ENCODE data around the gene SHROOM4. TPM values are rescaled to one million over a fixed set of nuclear protein-coding genes. Genes with fewer than 3 reads are reported as not detected.

Gene SHROOM4
- total RNA-seq, 1 donor from 2014 or later: 25.3 TPM

- Histone ChIP-seq H3K27me3 (no peaks in the 10 kb centered on the region), H3K9me3 (no peaks in the 10 kb centered on the region), H3K4me3 (no peak overlapping the region), H3K27ac (peak overlapping the region; percentile 20 to 36), H3K36me3 (no peaks in the 10 kb centered on the region), H3K4me1 (peaks cover 0 to 7% of the 10 kb centered on the region in 2 donors)
- intact Hi-C loops (cut with DNase I): loop anchor here (5.0 kb wide), 1 partner anchor 104 kb away; the partner anchor contains the start of gene SHROOM4
- TF ChIP-seq CTCF (IDR thresholded peaks at IDR 0.05): no peak
- DNase-seq (ENCODE audit: low spot score in 2 of 2): no peak
Observed at GRCh38 chrX:50707955-50708699, 105.9 kb downstream of the SHROOM4 start.

GRCh38 chrX:50707405-50707804 lies 106.6 kb downstream of the SHROOM4 start:
- H3K4me3 ChIP-seq: no peak overlapping the region
- TF ChIP-seq CTCF (IDR thresholded peaks at IDR 0.05): no peak
- intact Hi-C loops (cut with DNase I): loop anchor here (5.0 kb wide), 1 partner anchor 105 kb away; the partner anchor contains the start of gene SHROOM4
- peak overlapping the region in 1 of 2 donors; percentile 20 for H3K27ac ChIP-seq
- peaks cover 0 to 7% of the 10 kb centered on the region in 2 donors for H3K4me1 ChIP-seq
- no peaks in the 10 kb centered on the region for H3K9me3 ChIP-seq
- H3K27me3 ChIP-seq: no peaks in the 10 kb centered on the region
- DNase-seq (ENCODE audit: low spot score in 2 of 2): no peak
- H3K36me3 ChIP-seq: no peaks in the 10 kb centered on the region

- DNase-seq (ENCODE audit: low spot score in 2 of 2): no peak
- intact Hi-C loops (cut with DNase I): loop anchor here (5.0 kb wide), 1 partner anchor 107 kb away; the partner anchor contains the start of gene SHROOM4
- Histone ChIP-seq H3K4me3 (no peak overlapping the region), H3K4me1 (peaks cover 0 to 7% of the 10 kb centered on the region in 2 donors), H3K36me3 (no peaks in the 10 kb centered on the region), H3K27ac (no peak overlapping the region), H3K9me3 (no peaks in the 10 kb centered on the region), H3K27me3 (no peaks in the 10 kb centered on the region)
- no peak for TF ChIP-seq CTCF (IDR thresholded peaks at IDR 0.05)
Observed at GRCh38 chrX:50705042-50705441, 109.0 kb downstream of the SHROOM4 start.

- Histone ChIP-seq H3K4me1 (peaks cover 0 to 7% of the 10 kb centered on the region in 2 donors), H3K9me3 (no peaks in the 10 kb centered on the region), H3K27ac (peak overlapping the region; percentile 54 to 58), H3K4me3 (no peak overlapping the region), H3K27me3 (no peaks in the 10 kb centered on the region), H3K36me3 (no peaks in the 10 kb centered on the region)
- intact Hi-C loops (cut with DNase I): loop anchor here (5.0 kb wide), 1 partner anchor 787 kb away; no protein-coding TSS in a partner anchor
- no peak for DNase-seq (ENCODE audit: low spot score in 2 of 2)
- TF ChIP-seq CTCF (IDR thresholded peaks at IDR 0.05): no peak
Observed at GRCh38 chrX:50704360-50704759, 109.6 kb downstream of the SHROOM4 start.

GRCh38 chrX:50700921-50701320 lies 113.1 kb downstream of the SHROOM4 start:
- intact Hi-C loops (cut with DNase I): loop anchor here (5.0 kb wide), 1 partner anchor 784 kb away; no protein-coding TSS in a partner anchor
- H3K4me1 ChIP-seq: peaks cover 0 to 7% of the 10 kb centered on the region in 2 donors
- no peaks in the 10 kb centered on the region for H3K36me3 ChIP-seq
- TF ChIP-seq CTCF (IDR thresholded peaks at IDR 0.05): no peak
- no peak overlapping the region for H3K27ac ChIP-seq
- no peaks in the 10 kb centered on the region for H3K9me3 ChIP-seq
- no peaks in the 10 kb centered on the region for H3K27me3 ChIP-seq
- no peak for DNase-seq (ENCODE audit: low spot score in 2 of 2)
- H3K4me3 ChIP-seq: no peak overlapping the region
